DND-41 (cell line): ENCODE measurements around the gene MSX2.

Experiments
- CTCF ChIP-seq: IDR thresholded peaks from 2 replicates; pipeline ENCODE4 v1.5.1; 2012; ENCODE audit warnings: borderline replicate concordance, low read length, moderate library complexity, mild to moderate bottlenecking; ENCODE audit not compliant: poor library complexity, severe bottlenecking; ENCODE audit errors: extremely low read depth
- EZH2 ChIP-seq: IDR thresholded peaks from 3 replicates; pipeline ENCODE4 v1.6.1; 2012; ENCODE audit warnings: borderline replicate concordance, low read depth, mild to moderate bottlenecking, moderate library complexity, low read length, inconsistent platforms; ENCODE audit not compliant: severe bottlenecking

- TF ChIP-seq EZH2 (no peak), CTCF (no peak)
These were observed 21.3 kb downstream of the MSX2 start for GRCh38 chr5:174745590-174746103.
